ENCODE data around the gene CTAG2. TPM values are rescaled to one million over a fixed set of nuclear protein-coding genes. Genes with fewer than 3 reads are reported as not detected.
"Not testable (repeated sequence)": the region's sequence is repeated elsewhere in the genome, so short reads cannot be mapped to it uniquely, and the experiment has no call there.

Gene CTAG2
- total RNA-seq, 1 experiment from 2014 or later = not detected

DNA sequence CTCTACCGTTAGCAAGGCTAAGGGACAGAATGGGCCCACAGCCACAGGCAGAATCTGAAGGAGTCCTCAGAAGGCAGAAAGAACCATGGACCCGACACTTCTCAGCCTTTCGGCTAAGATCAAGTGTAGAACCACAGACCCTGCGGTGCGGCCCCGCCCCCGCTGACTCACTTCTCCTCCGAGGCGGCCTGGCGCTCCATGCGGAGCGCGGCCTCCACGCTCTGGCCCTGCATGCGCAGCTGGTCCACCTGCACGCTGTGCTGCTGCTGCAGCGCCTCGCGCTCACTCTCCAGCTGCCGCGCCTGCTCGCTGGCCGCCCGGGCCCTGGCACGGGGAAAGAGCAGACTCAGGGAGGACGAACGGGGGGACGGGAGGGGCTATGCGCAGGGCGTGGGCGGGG, 9.7 kb downstream of the CTAG2 start:
- H3K4me1 Mint-ChIP-seq; POLR2A ChIA-PET; DNase-seq (ENCODE audit: low spot score); H3K27me3 Mint-ChIP-seq (ENCODE audit: low read depth); ATAC-seq; H3K9me3 Mint-ChIP-seq; H3K27ac Mint-ChIP-seq; H3K4me3 Mint-ChIP-seq; CTCF ChIA-PET; H3K36me3 Mint-ChIP-seq: not testable (repeated sequence)

DNA sequence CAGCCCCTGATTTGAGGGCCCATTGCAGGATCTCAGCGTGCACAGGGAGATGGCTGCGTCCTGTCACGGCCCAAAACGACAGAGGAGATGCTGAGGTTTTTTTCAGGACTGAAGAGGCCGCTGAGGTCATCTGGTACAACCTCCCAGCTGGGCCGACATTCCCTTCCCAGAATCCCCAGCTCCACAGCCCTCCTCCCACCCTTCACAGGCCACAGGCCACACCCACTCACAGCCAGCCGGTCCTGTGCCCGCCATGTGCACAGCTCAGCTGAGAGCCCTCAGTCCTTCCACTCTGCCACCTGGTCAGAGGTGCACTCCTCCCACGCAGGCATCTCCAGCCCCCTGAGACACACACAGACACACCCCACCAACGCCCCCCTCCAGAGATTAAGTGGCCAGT, 11.6 kb downstream of the CTAG2 start:
- H3K36me3 Mint-ChIP-seq; H3K4me1 Mint-ChIP-seq; H3K4me3 Mint-ChIP-seq; H3K9me3 Mint-ChIP-seq; H3K27ac Mint-ChIP-seq; POLR2A ChIA-PET; H3K27me3 Mint-ChIP-seq (ENCODE audit: low read depth); ATAC-seq; CTCF ChIA-PET; DNase-seq (ENCODE audit: low spot score): not testable (repeated sequence)

DNA sequence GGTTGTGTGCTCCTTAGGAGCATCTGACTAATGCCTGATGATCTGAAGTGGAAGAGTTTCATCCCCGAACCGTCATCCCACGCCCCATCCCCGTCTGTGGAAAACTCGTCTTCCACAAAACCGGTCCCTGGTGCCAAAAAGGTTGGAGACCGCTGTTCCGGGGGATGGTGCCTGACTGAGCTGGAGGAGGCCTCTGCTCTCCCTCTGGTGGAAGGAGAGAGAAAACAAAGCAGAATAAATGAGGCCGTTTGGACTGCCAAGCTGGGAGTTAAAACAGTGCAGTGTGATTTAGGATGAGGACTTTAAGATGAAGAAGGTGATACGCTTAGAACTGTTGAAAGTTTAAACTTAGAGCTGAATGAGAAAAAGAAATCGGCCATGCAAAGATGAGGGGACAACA, 19.7 kb downstream of the CTAG2 start:
- H3K4me1 Mint-ChIP-seq; H3K9me3 Mint-ChIP-seq; DNase-seq (ENCODE audit: low spot score); H3K27ac Mint-ChIP-seq; H3K36me3 Mint-ChIP-seq; H3K27me3 Mint-ChIP-seq (ENCODE audit: low read depth); CTCF ChIA-PET; POLR2A ChIA-PET; H3K4me3 Mint-ChIP-seq: not testable (repeated sequence)
- peak; percentile 57 for ATAC-seq

DNA sequence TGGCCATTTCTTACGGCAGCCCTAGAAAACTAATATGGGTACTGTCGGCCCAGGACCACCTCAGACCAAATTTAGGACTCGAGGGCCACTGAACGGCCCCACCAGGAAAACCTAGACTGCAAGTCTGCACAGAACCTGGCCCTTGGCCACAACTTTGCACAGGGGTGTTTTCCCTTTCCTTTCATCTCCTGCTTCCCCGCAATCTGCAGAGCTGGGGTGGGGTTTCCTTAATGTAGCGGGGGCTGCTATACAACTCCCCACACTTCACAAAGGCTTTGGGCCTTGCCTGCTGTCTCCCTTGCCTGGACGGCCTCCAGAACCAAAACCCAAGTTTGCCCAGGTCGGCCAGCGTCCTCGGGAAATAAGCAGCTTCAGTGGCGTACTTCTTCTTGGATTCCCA, 22.4 kb downstream of the CTAG2 start:
- H3K36me3 Mint-ChIP-seq; ATAC-seq; CTCF ChIA-PET; H3K27me3 Mint-ChIP-seq (ENCODE audit: low read depth); POLR2A ChIA-PET; DNase-seq (ENCODE audit: low spot score); H3K27ac Mint-ChIP-seq; H3K9me3 Mint-ChIP-seq; H3K4me1 Mint-ChIP-seq; H3K4me3 Mint-ChIP-seq: not testable (repeated sequence)

DNA sequence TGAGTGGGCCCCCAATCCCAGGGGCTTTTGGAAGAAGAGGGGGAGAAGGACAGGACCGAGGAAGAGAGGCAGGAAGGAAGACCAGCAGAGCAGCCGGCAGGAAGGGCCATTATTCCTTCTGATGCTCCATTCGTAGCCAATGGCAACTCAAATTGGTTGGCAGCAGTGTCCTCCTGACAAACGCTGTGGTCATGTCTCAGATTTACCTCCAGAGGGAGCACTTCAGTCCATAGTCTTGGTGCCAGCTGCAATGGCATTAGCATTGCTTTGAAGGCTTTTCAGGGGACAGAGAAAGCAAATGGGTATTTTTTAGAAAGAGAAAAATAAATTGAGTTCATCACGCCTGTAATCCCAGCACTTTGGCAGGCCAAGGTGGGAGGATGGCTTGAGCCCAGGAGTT, 24.4 kb downstream of the CTAG2 start:
- DNase-seq (ENCODE audit: low spot score); H3K36me3 Mint-ChIP-seq; H3K27ac Mint-ChIP-seq; H3K9me3 Mint-ChIP-seq; CTCF ChIA-PET; POLR2A ChIA-PET; H3K4me1 Mint-ChIP-seq; H3K27me3 Mint-ChIP-seq (ENCODE audit: low read depth); H3K4me3 Mint-ChIP-seq: not testable (repeated sequence)
- ATAC-seq = peak; percentile 90

DNA sequence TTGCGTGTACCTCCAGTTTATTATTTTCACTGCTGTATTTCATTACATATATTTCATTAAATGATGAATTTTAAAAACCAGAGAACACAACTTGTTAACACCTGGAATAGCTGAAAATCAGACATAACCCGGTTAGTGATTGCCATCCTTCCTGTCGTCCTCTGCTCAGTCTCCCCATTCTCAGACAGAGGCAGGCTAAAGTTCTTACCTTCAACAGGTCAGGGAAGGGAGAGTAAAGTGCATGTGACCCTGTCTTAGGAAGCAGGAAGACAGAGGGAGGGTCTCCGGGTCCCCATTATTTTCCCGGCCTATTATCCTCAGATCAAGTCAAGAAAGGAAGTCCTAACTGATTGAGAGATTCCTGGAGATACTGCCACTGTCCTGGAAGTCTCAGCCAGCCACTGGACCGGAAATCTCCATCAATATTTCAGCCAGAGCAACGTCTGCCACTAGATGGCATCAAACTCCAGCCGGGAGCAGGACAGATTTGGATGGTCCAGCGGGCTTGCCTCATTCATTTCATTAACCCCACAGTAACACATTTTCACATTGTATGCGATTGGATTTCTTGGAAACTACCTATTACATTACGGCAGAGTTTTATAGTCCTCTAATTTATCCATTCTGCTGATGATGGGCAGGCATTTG, 32.5 kb downstream of the CTAG2 start:
- CTCF ChIA-PET; H3K9me3 Mint-ChIP-seq; H3K36me3 Mint-ChIP-seq; DNase-seq (ENCODE audit: low spot score); H3K4me3 Mint-ChIP-seq; H3K27ac Mint-ChIP-seq; H3K27me3 Mint-ChIP-seq (ENCODE audit: low read depth); POLR2A ChIA-PET; H3K4me1 Mint-ChIP-seq: not testable (repeated sequence)
- ATAC-seq = peak; percentile 67

DNA sequence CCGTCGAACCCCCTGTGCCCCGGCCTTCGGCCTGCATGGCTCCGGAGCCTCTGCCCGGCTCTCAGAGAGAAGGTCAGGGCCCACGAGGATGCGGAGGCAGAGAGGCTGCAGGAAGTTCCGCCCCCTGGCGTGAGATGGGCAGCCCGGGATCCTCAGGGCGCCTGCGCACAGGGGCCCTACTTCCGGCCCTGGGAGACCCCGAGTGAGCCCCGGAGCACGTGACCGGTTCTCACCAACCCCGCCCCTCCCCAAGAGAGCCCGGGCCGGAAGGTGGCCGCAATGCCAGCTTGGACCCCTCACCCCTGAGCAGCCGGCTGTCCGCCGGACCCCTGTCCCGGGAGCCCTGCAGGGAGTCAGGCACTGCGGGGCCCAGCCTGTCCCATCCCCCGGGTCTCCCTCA, 34.2 kb downstream of the CTAG2 start, which contains the start of gene CTAG1B:
CTAG1B (minus strand) TSS at position 101 of the 400 bp plus-strand sequence; CDS start at position 37, 64 bp downstream.
- H3K4me1 Mint-ChIP-seq; POLR2A ChIA-PET; ATAC-seq; H3K27me3 Mint-ChIP-seq (ENCODE audit: low read depth); H3K9me3 Mint-ChIP-seq; CTCF ChIA-PET; DNase-seq (ENCODE audit: low spot score); H3K27ac Mint-ChIP-seq; H3K36me3 Mint-ChIP-seq; H3K4me3 Mint-ChIP-seq: not testable (repeated sequence)

DNA sequence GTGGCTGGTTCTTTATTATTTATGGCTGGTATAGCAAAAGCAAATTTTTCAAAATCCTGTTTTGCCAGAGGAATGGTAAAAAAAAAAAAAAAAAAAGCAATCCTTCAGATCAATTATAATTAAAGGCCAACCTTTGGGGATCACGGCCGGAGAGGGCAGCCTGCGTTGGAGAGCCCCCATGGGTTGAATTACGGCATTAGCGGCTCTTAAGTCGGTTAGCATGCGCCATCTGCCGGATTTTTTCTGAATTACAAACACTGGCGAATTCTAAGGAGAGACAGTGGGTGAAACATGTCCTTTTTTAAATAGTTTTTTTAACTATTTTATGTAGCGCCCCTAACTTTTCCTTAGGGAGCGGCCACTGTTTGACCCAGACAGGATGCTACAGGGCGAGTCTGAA, 39.8 kb downstream of the CTAG2 start:
- peak; percentile 41 for ATAC-seq
- POLR2A ChIA-PET; H3K4me3 Mint-ChIP-seq; CTCF ChIA-PET; H3K27me3 Mint-ChIP-seq (ENCODE audit: low read depth); DNase-seq (ENCODE audit: low spot score); H3K9me3 Mint-ChIP-seq; H3K36me3 Mint-ChIP-seq; H3K27ac Mint-ChIP-seq: not testable (repeated sequence)
- peaks cover 12% of the 10 kb centered on the region for H3K4me1 Mint-ChIP-seq

DNA sequence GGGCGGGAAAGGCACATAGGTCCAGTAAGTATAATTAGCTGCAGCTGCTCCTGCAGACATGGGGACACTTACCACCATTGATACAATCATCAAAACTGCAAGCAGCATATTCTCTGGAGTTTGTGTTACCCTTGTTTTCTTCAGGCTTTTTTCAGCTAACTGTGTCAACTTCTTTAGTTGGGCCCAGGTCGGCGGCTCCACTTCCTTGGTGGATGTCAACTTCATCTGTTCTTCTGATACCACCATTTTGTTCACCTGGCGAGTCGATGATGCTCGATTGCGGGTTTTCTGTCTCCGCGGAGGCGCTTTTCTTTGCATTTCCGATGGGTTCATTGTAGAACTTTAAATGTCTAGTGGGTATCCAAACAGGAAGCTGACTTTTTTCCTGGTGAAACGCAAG, 42.2 kb downstream of the CTAG2 start:
- H3K27me3 Mint-ChIP-seq (ENCODE audit: low read depth); H3K36me3 Mint-ChIP-seq; H3K4me3 Mint-ChIP-seq; ATAC-seq; H3K27ac Mint-ChIP-seq; POLR2A ChIA-PET; DNase-seq (ENCODE audit: low spot score); CTCF ChIA-PET; H3K9me3 Mint-ChIP-seq: not testable (repeated sequence)
- H3K4me1 Mint-ChIP-seq = peaks cover 24% of the 10 kb centered on the region

DNA sequence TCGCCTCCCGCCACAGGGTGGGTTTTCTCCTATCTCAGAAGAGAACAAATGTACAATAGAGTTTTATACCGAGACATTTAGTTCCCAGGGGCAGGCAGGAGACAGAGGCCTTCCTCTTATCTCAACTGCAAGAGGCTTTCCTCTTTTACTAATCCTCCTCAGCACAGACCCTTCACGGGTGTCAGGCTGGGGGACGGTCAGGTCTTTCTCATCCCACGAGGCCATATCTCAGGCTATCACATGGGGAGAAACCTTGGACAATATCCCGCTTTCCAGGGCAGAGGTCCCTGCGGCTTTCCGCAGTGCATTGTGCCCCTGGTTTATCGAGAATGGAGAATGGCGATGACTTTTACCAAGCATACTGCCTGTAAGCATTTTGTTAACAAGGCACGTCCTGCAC, 44.6 kb downstream of the CTAG2 start:
- POLR2A ChIA-PET; H3K4me3 Mint-ChIP-seq; H3K9me3 Mint-ChIP-seq; H3K27me3 Mint-ChIP-seq (ENCODE audit: low read depth); H3K36me3 Mint-ChIP-seq; H3K27ac Mint-ChIP-seq; CTCF ChIA-PET; DNase-seq (ENCODE audit: low spot score); ATAC-seq: not testable (repeated sequence)
- H3K4me1 Mint-ChIP-seq = peaks cover 28% of the 10 kb centered on the region

DNA sequence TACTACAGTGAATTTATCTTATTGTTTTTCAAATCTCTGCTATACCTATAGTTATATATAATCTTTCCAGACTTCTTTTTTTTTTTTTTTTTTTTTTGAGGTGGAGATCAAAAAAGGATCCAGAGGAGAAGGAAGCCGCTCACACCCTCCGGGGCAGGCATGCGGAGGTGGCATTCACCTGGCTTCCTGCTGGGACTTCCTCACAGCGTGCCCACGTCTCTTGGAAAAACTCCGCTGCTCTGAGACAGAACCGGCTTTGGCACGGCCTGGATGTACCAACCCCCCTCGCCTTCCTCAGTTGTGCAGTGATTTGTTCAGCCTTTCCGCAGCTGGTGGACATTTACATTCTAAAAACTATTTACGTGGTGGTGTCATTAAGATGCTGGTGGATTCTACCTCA, 45.4 kb downstream of the CTAG2 start:
- H3K27me3 Mint-ChIP-seq (ENCODE audit: low read depth); H3K4me3 Mint-ChIP-seq; POLR2A ChIA-PET; DNase-seq (ENCODE audit: low spot score); H3K9me3 Mint-ChIP-seq; CTCF ChIA-PET; H3K27ac Mint-ChIP-seq; ATAC-seq; H3K36me3 Mint-ChIP-seq: not testable (repeated sequence)
- peaks cover 28% of the 10 kb centered on the region for H3K4me1 Mint-ChIP-seq
